Naive thymus-derived CD8-positive, alpha-beta T cell (primary cell): ENCODE measurements around the gene UCHL1. TPM values are rescaled to one million over a fixed set of nuclear protein-coding genes. Genes with fewer than 3 reads are reported as not detected.
A peak's percentile ranks its signal among the peaks of the same experiment; 100 is the strongest.

Experiments used
- ATAC-seq, 2 donors: fragments of 150-1000 bp; cut with Tn5 transposase in 1 of 2; sonication (Bioruptor Pico), chemical (Tn5 transposase) in 1 of 2; 1 replicate in 1 of 2; 2 replicates in 1 of 2; pipeline ENCODE4 v1.10.0; 2021; ENCODE audit warnings: mild to moderate bottlenecking in 2 of 2, moderate library complexity in 2 of 2
- POLR2A ChIA-PET: fragments of 350-600 bp; sonication (Branson Sonifier 250); formaldehyde crosslinking; loops from one replicate; lab custom pipeline; 2021; ENCODE audit warnings: antibody characterized with exemption; lab: Charles Lee
- DNase-seq, 10 donors: peaks; one replicate each; pipeline versions ENCODE4 v3.0.0 to v3.0.0-alpha.2; 2020 to 2022
- H3K27ac Mint-ChIP-seq, 10 donors: one replicate each; pipeline ENCODE4 v1.8.0; 2020 to 2022; ENCODE audit warnings: mild to moderate bottlenecking in 10 of 10, mixed read lengths in 10 of 10, moderate library complexity in 4 of 10, inconsistent platforms in 1 of 10
- H3K27me3 Mint-ChIP-seq, 5 donors: one replicate each; pipeline ENCODE4 v1.8.0; 2021 to 2022; ENCODE audit warnings: mixed read lengths in 5 of 5
- H3K36me3 Mint-ChIP-seq, 3 donors: one replicate each; pipeline ENCODE4 v1.8.0; 2020 to 2022; ENCODE audit warnings: mixed read lengths in 3 of 3, mild to moderate bottlenecking in 2 of 3, inconsistent platforms in 1 of 3
- H3K4me1 Mint-ChIP-seq, 4 donors: one replicate each; pipeline ENCODE4 v1.8.0; 2021 to 2022; ENCODE audit warnings: mixed read lengths in 4 of 4
- H3K4me3 Mint-ChIP-seq, 10 donors: one replicate each; pipeline ENCODE4 v1.8.0; 2020 to 2022; ENCODE audit warnings: mild to moderate bottlenecking in 10 of 10, mixed read lengths in 10 of 10, moderate library complexity in 6 of 10, inconsistent platforms in 1 of 10
- H3K9me3 Mint-ChIP-seq, 9 donors: one replicate each; pipeline ENCODE4 v1.8.0; 2020 to 2022; ENCODE audit warnings: mixed read lengths in 9 of 9, mild to moderate bottlenecking in 3 of 9, inconsistent platforms in 1 of 9, moderate library complexity in 1 of 9
- polyA plus RNA-seq, 3 donors: library from polyadenylated mRNA; unstranded; fragments of 300-500 nt; fragmentation: Illumina TruSeq; gene quantifications; one replicate each; pipeline ENCODE4 v1.2.3, GENCODE V29; 2021
- total RNA-seq, 8 experiments: library from RNA in 2 of 8; stranded (reverse) in 2 of 8; gene quantifications; one replicate each; pipeline ENCODE4 v1.2.3 and lab custom pipeline; 2021 to 2026

The UCHL1 gene
- total and polyA plus RNA-seq, 5 experiments from 2014 or later: 0.49 TPM; not detected in 4

- no peak for ATAC-seq
- Mint-ChIP-seq H3K4me1 (no peaks in the 10 kb centered on the region), H3K27ac (no peak overlapping the region), H3K27me3 (peaks cover 10 to 35% (median 16%) of the 10 kb centered on the region in 5 donors), H3K4me3 (no peak overlapping the region), H3K9me3 (no peaks in the 10 kb centered on the region), H3K36me3 (no peaks in the 10 kb centered on the region)
- no peak for DNase-seq
- POLR2A ChIA-PET: no interaction called here
Measured at GRCh38 chr4:41280010-41280409, 23.3 kb downstream of the UCHL1 start.

- no peak overlapping the region for H3K4me3 Mint-ChIP-seq
- ATAC-seq: peak; percentile 53 to 68
- no peak overlapping the region for H3K27ac Mint-ChIP-seq
- peak in 5 of 10 donors; percentile 9 to 56 (median 40) for DNase-seq
- no peaks in the 10 kb centered on the region for H3K4me1 Mint-ChIP-seq
- no peaks in the 10 kb centered on the region for H3K36me3 Mint-ChIP-seq
- peaks cover 10 to 30% (median 14%) of the 10 kb centered on the region in 5 donors for H3K27me3 Mint-ChIP-seq
- H3K9me3 Mint-ChIP-seq: no peaks in the 10 kb centered on the region
- POLR2A ChIA-PET: no interaction called here
Measured at GRCh38 chr4:41281038-41281634, 24.4 kb downstream of the UCHL1 start.

GRCh38 chr4:41282366-41282765 lies 25.6 kb downstream of the UCHL1 start:
- H3K27me3 Mint-ChIP-seq: peaks cover 7 to 27% (median 15%) of the 10 kb centered on the region in 5 donors
- no peak overlapping the region for H3K4me3 Mint-ChIP-seq
- H3K27ac Mint-ChIP-seq: no peak overlapping the region
- H3K9me3 Mint-ChIP-seq: no peaks in the 10 kb centered on the region
- no peaks in the 10 kb centered on the region for H3K36me3 Mint-ChIP-seq
- no peak for ATAC-seq
- no peaks in the 10 kb centered on the region for H3K4me1 Mint-ChIP-seq
- POLR2A ChIA-PET: no interaction called here
- no peak for DNase-seq

GRCh38 chr4:41285202-41285863 lies 28.6 kb downstream of the UCHL1 start:
- H3K27ac Mint-ChIP-seq: no peak overlapping the region
- POLR2A ChIA-PET: no interaction called here
- H3K36me3 Mint-ChIP-seq: no peaks in the 10 kb centered on the region
- H3K9me3 Mint-ChIP-seq: no peaks in the 10 kb centered on the region
- H3K4me1 Mint-ChIP-seq: no peaks in the 10 kb centered on the region
- ATAC-seq: no peak
- H3K27me3 Mint-ChIP-seq: peaks cover 0 to 12% (median 4%) of the 10 kb centered on the region in 5 donors
- DNase-seq: no peak
- H3K4me3 Mint-ChIP-seq: no peak overlapping the region

- Mint-ChIP-seq H3K9me3 (no peaks in the 10 kb centered on the region), H3K4me1 (no peaks in the 10 kb centered on the region), H3K27ac (no peak overlapping the region), H3K27me3 (peaks cover 0 to 8% (median 2%) of the 10 kb centered on the region in 5 donors), H3K36me3 (no peaks in the 10 kb centered on the region), H3K4me3 (no peak overlapping the region)
- DNase-seq (no peak), ATAC-seq (no peak)
- POLR2A ChIA-PET: no interaction called here
Measured at GRCh38 chr4:41285864-41286235, 29.1 kb downstream of the UCHL1 start.

GRCh38 chr4:41287005-41287404 lies 30.3 kb downstream of the UCHL1 start:
- Mint-ChIP-seq H3K27me3 (peaks cover 0 to 10% (median 0%) of the 10 kb centered on the region in 5 donors), H3K9me3 (no peaks in the 10 kb centered on the region), H3K27ac (no peak overlapping the region), H3K36me3 (no peaks in the 10 kb centered on the region), H3K4me1 (no peaks in the 10 kb centered on the region), H3K4me3 (no peak overlapping the region)
- POLR2A ChIA-PET: no interaction called here
- DNase-seq (no peak), ATAC-seq (no peak)

GRCh38 chr4:41287852-41288251 lies 31.1 kb downstream of the UCHL1 start:
- Mint-ChIP-seq H3K27me3 (peaks cover 0 to 10% (median 0%) of the 10 kb centered on the region in 5 donors), H3K27ac (no peak overlapping the region), H3K9me3 (peaks cover 0 to 4% (median 0%) of the 10 kb centered on the region in 9 donors), H3K4me3 (no peak overlapping the region), H3K4me1 (no peaks in the 10 kb centered on the region), H3K36me3 (peaks cover 0 to 1% (median 0%) of the 10 kb centered on the region in 3 donors)
- no peak for DNase-seq
- POLR2A ChIA-PET: no interaction called here
- ATAC-seq: no peak

- Mint-ChIP-seq H3K4me1 (no peaks in the 10 kb centered on the region), H3K27ac (no peak overlapping the region), H3K4me3 (no peak overlapping the region), H3K27me3 (peaks cover 0 to 7% (median 0%) of the 10 kb centered on the region in 5 donors), H3K36me3 (peaks cover 0 to 5% (median 0%) of the 10 kb centered on the region in 3 donors), H3K9me3 (peaks cover 0 to 8% (median 0%) of the 10 kb centered on the region in 9 donors)
- POLR2A ChIA-PET: no interaction called here
- no peak for DNase-seq
- no peak for ATAC-seq
Measured at GRCh38 chr4:41288254-41288653, 31.5 kb downstream of the UCHL1 start.

GRCh38 chr4:41290479-41290878 lies 33.8 kb downstream of the UCHL1 start:
- peaks cover 0 to 9% (median 0%) of the 10 kb centered on the region in 3 donors for H3K36me3 Mint-ChIP-seq
- no peak overlapping the region for H3K27ac Mint-ChIP-seq
- no peak overlapping the region for H3K4me3 Mint-ChIP-seq
- peaks cover 0 to 7% (median 0%) of the 10 kb centered on the region in 5 donors for H3K27me3 Mint-ChIP-seq
- POLR2A ChIA-PET: no interaction called here
- no peak for ATAC-seq
- no peaks in the 10 kb centered on the region for H3K4me1 Mint-ChIP-seq
- DNase-seq: no peak
- peaks cover 0 to 28% (median 9%) of the 10 kb centered on the region in 9 donors for H3K9me3 Mint-ChIP-seq

- ATAC-seq: no peak
- Mint-ChIP-seq H3K27me3 (peaks cover 0 to 2% (median 0%) of the 10 kb centered on the region in 5 donors), H3K36me3 (peaks cover 0 to 12% (median 0%) of the 10 kb centered on the region in 3 donors), H3K4me1 (no peaks in the 10 kb centered on the region), H3K27ac (peak overlapping the region in 1 of 10 donors; percentile 56), H3K4me3 (no peak overlapping the region), H3K9me3 (peaks cover 0 to 29% (median 9%) of the 10 kb centered on the region in 9 donors)
- DNase-seq: peak in 2 of 10 donors; percentile 10 to 29
- POLR2A ChIA-PET: no interaction called here
Measured at GRCh38 chr4:41294445-41295062, 37.8 kb downstream of the UCHL1 start.

GRCh38 chr4:41296995-41297394 lies 40.3 kb downstream of the UCHL1 start:
- H3K36me3 Mint-ChIP-seq: peaks cover 0 to 12% (median 0%) of the 10 kb centered on the region in 3 donors
- POLR2A ChIA-PET: no interaction called here
- ATAC-seq (no peak), DNase-seq (no peak)
- no peaks in the 10 kb centered on the region for H3K4me1 Mint-ChIP-seq
- peaks cover 0 to 29% (median 9%) of the 10 kb centered on the region in 9 donors for H3K9me3 Mint-ChIP-seq
- no peak overlapping the region for H3K27ac Mint-ChIP-seq
- H3K27me3 Mint-ChIP-seq: peaks cover 0 to 2% (median 0%) of the 10 kb centered on the region in 5 donors
- no peak overlapping the region for H3K4me3 Mint-ChIP-seq

GRCh38 chr4:41297832-41298231 lies 41.1 kb downstream of the UCHL1 start:
- no peak for ATAC-seq

GRCh38 chr4:41299486-41299885 lies 42.8 kb downstream of the UCHL1 start:
- H3K4me1 Mint-ChIP-seq: no peaks in the 10 kb centered on the region
- H3K4me3 Mint-ChIP-seq: no peak overlapping the region
- H3K9me3 Mint-ChIP-seq: peaks cover 0 to 13% (median 3%) of the 10 kb centered on the region in 9 donors
- no peak for ATAC-seq
- POLR2A ChIA-PET: no interaction called here
- DNase-seq: no peak
- H3K27me3 Mint-ChIP-seq: peaks cover 0 to 14% (median 5%) of the 10 kb centered on the region in 5 donors
- H3K27ac Mint-ChIP-seq: no peak overlapping the region
- H3K36me3 Mint-ChIP-seq: peaks cover 0 to 7% (median 0%) of the 10 kb centered on the region in 3 donors

More at GRCh38 chr4:41297832-41298231, 41.1 kb downstream of the UCHL1 start:
- Mint-ChIP-seq H3K36me3 (peaks cover 0 to 11% (median 0%) of the 10 kb centered on the region in 3 donors), H3K4me3 (no peak overlapping the region), H3K9me3 (peaks cover 0 to 26% (median 9%) of the 10 kb centered on the region in 9 donors), H3K27ac (no peak overlapping the region), H3K4me1 (no peaks in the 10 kb centered on the region), H3K27me3 (peaks cover 0 to 4% (median 0%) of the 10 kb centered on the region in 5 donors)
- DNase-seq: no peak
- POLR2A ChIA-PET: no interaction called here
